PC-9 (cell line): ENCODE measurements around the gene PLAGL2. TPM values are rescaled to one million over a fixed set of nuclear protein-coding genes. Genes with fewer than 3 reads are reported as not detected.

ENCODE experiments used
- BruUV-seq: library from RNA; stranded (reverse); fragments of 400-500 nt; replicated peaks from 2 replicates; lab custom pipeline; 2021; lab: Mats Ljungman, UMichigan
- CTCF ChIA-PET: fragments of 300-600 bp; sonication (Branson Sonifier 250); formaldehyde crosslinking; loops from one replicate; lab custom pipeline; 2022; ENCODE audit warnings: antibody characterized with exemption; lab: Charles Lee
- POLR2A ChIA-PET: fragments of 300-600 bp; sonication (Branson Sonifier 250); formaldehyde crosslinking; loops from one replicate; lab custom pipeline; 2022; ENCODE audit warnings: antibody characterized with exemption; ENCODE audit not compliant: unreplicated experiment; lab: Charles Lee
- DNase-seq, 2 experiments: peaks; one replicate each; pipeline versions ENCODE4 v3.0.0 to v3.0.0-alpha.2; 2015 to 2022; ENCODE audit warnings: mixed read lengths in 1 of 2
- H2AFZ ChIP-seq: fragments of 200-600 bp; sonication (generic); 2 replicates; pipeline ENCODE4 v1.8.1; 2017; ENCODE audit warnings: antibody characterized with exemption
- H3F3A ChIP-seq: fragments of 200-600 bp; sonication (generic); 2 replicates; pipeline ENCODE4 v1.8.1; 2017; ENCODE audit warnings: antibody characterized with exemption, mild to moderate bottlenecking, low read depth; ENCODE audit not compliant: insufficient read depth
- H3K27ac ChIP-seq: fragments of 200-600 bp; sonication (generic); 2 replicates; pipeline ENCODE4 v1.6.1; 2016; ENCODE audit warnings: mixed run types
- H3K27me3 ChIP-seq: fragments of 200-600 bp; sonication (generic); 2 replicates; pipeline ENCODE4 v1.6.1; 2016; ENCODE audit warnings: low read depth, mixed run types; ENCODE audit not compliant: insufficient read depth
- H3K36me3 ChIP-seq: fragments of 200-600 bp; sonication (generic); 2 replicates; pipeline ENCODE4 v1.6.1; 2016; ENCODE audit warnings: low read depth, mixed run types
- H3K4me1 ChIP-seq: fragments of 200-600 bp; sonication (generic); replicated peaks from 2 replicates; pipeline ENCODE4 v1.6.1; 2016; ENCODE audit warnings: mixed run types; ENCODE audit not compliant: insufficient read depth
- H3K4me2 ChIP-seq: fragments of 200-600 bp; sonication (generic); 2 replicates; pipeline ENCODE4 v1.6.1; 2017; ENCODE audit warnings: mixed run types
- H3K4me3 ChIP-seq: fragments of 200-600 bp; sonication (generic); 2 replicates; pipeline ENCODE4 v1.6.1; 2016; ENCODE audit warnings: mixed run types
- H3K79me2 ChIP-seq: fragments of 200-600 bp; sonication (generic); 2 replicates; pipeline ENCODE4 v1.6.1; 2017; ENCODE audit warnings: low read depth, mixed run types
- H3K9me2 ChIP-seq: fragments of 200-600 bp; sonication (generic); 2 replicates; pipeline ENCODE4 v1.8.1; 2017; ENCODE audit warnings: mild to moderate bottlenecking; ENCODE audit not compliant: insufficient read depth
- H3K9me3 ChIP-seq: fragments of 200-600 bp; sonication (generic); 2 replicates; pipeline ENCODE4 v1.8.1; 2016; ENCODE audit warnings: low read depth; ENCODE audit not compliant: insufficient read depth
- H4K20me1 ChIP-seq: fragments of 200-600 bp; sonication (generic); 2 replicates; pipeline ENCODE4 v1.8.1; 2017; ENCODE audit not compliant: insufficient read depth
- CTCF ChIP-seq: fragments of 200-600 bp; sonication (generic); conservative IDR thresholded peaks from 2 replicates; pipeline ENCODE4 v1.6.1; 2017; ENCODE audit warnings: mixed run types, antibody characterized with exemption, mild to moderate bottlenecking, moderate library complexity
- EZH2 ChIP-seq: fragments of 200-600 bp; sonication (generic); IDR thresholded peaks from 2 replicates; pipeline ENCODE4 v1.8.0; 2017; ENCODE audit warnings: antibody characterized with exemption, low read depth
- intact Hi-C: fragments of 100-400 bp; cut with micrococcal nuclease; formaldehyde crosslinking; loops from one replicate; pipeline ENCODE4 v1.10.0; 2022; ENCODE audit not compliant: unreplicated experiment
- total RNA-seq: library from RNA; stranded (reverse); gene quantifications from 2 replicates; pipeline ENCODE4 v1.2.3, GENCODE V29; 2021

The PLAGL2 gene
- total RNA-seq, 1 experiment from 2014 or later, result 23.8 TPM

- intact Hi-C loops, result no loop called here
- Histone ChIP-seq H4K20me1 (no peaks in the 10 kb centered on the region; the same call in 1 of the 2 replicates), H3K27ac (no peak overlapping the region), H3K4me3 (no peak overlapping the region), H3K4me1 (no peaks in the 10 kb centered on the region), H3K4me2 (no peak overlapping the region), H3K9me3 (no peaks in the 10 kb centered on the region), H3F3A (peaks cover 8% of the 10 kb centered on the region; the same call in 1 of the 2 replicates), H3K79me2 (no peaks in the 10 kb centered on the region), H3K27me3 (no peaks in the 10 kb centered on the region), H3K9me2 (no peaks in the 10 kb centered on the region), H2AFZ (no peak overlapping the region), H3K36me3 (no peaks in the 10 kb centered on the region)
- no TSS peak for BruUV-seq
- CTCF ChIA-PET, result no interaction called here
- TF ChIP-seq EZH2, result no peak
- TF ChIP-seq CTCF, result no peak
- no peak for DNase-seq
- POLR2A ChIA-PET, result no interaction called here
These were observed 18.5 kb downstream of the PLAGL2 start for GRCh38 chr20:32189123-32189410.

- ChIA-PET CTCF (no interaction called here), POLR2A (no interaction called here)
- Histone ChIP-seq H3K27me3 (no peaks in the 10 kb centered on the region), H3K4me3 (no peak overlapping the region), H3K9me3 (no peaks in the 10 kb centered on the region), H3F3A (peaks cover 8% of the 10 kb centered on the region; the same call in 1 of the 2 replicates), H3K4me1 (no peaks in the 10 kb centered on the region), H3K27ac (no peak overlapping the region), H3K79me2 (no peaks in the 10 kb centered on the region), H2AFZ (no peak overlapping the region), H3K36me3 (no peaks in the 10 kb centered on the region), H3K4me2 (no peak overlapping the region), H3K9me2 (no peaks in the 10 kb centered on the region), H4K20me1 (no peaks in the 10 kb centered on the region; the same call in 1 of the 2 replicates)
- TF ChIP-seq EZH2, result no peak
- TF ChIP-seq CTCF, result no peak
- no TSS peak for BruUV-seq
- intact Hi-C loops, result no loop called here
- no peak for DNase-seq
These were observed 19.0 kb downstream of the PLAGL2 start for GRCh38 chr20:32188376-32189122.

GRCh38 chr20:32186506-32186905 lies 21.0 kb downstream of the PLAGL2 start:
- Histone ChIP-seq H3K4me2 (no peak overlapping the region), H3K79me2 (no peaks in the 10 kb centered on the region), H3K4me3 (no peak overlapping the region), H3K27ac (no peak overlapping the region), H3K27me3 (no peaks in the 10 kb centered on the region), H4K20me1 (no peaks in the 10 kb centered on the region; the same call in 1 of the 2 replicates), H3K9me2 (no peaks in the 10 kb centered on the region), H3F3A (no peaks in the 10 kb centered on the region), H3K4me1 (no peaks in the 10 kb centered on the region), H2AFZ (no peak overlapping the region), H3K36me3 (no peaks in the 10 kb centered on the region), H3K9me3 (no peaks in the 10 kb centered on the region)
- no peak for DNase-seq
- BruUV-seq, result no TSS peak
- CTCF ChIA-PET, result no interaction called here
- POLR2A ChIA-PET, result no interaction called here
- intact Hi-C loops, result no loop called here
- TF ChIP-seq CTCF (no peak), EZH2 (no peak)
